HUES64 (cell line): ENCODE measurements around the gene FAM83B.
"Not testable (repeated sequence)": the region's sequence is repeated elsewhere in the genome, so short reads cannot be mapped to it uniquely, and the experiment has no call there.

Source experiments
- H3K27ac ChIP-seq: 2 replicates; pipeline ENCODE4 v1.7.0; 2013; ENCODE audit warnings: low read depth, low read length, inconsistent platforms
- H3K27me3 ChIP-seq: 2 replicates; pipeline ENCODE4 v1.6.1; 2013; ENCODE audit warnings: mild to moderate bottlenecking, low read length; ENCODE audit not compliant: insufficient read depth
- H3K36me3 ChIP-seq: 2 replicates; pipeline ENCODE4 v1.6.1; 2013; ENCODE audit warnings: mild to moderate bottlenecking, low read length; ENCODE audit not compliant: insufficient read depth
- H3K4me1 ChIP-seq: 2 replicates; pipeline ENCODE4 v1.6.1; 2013; ENCODE audit warnings: mild to moderate bottlenecking, low read length, moderate library complexity; ENCODE audit not compliant: insufficient read depth
- H3K4me3 ChIP-seq: 2 replicates; pipeline ENCODE4 v1.5.1; 2013; ENCODE audit warnings: mild to moderate bottlenecking, low read length, moderate library complexity
- H3K9ac ChIP-seq: 2 replicates; pipeline ENCODE4 v1.6.1; 2013; ENCODE audit warnings: mild to moderate bottlenecking, low read depth, low read length
- H3K9me3 ChIP-seq: 2 replicates; pipeline ENCODE4 v1.6.1; 2013; ENCODE audit warnings: low read depth, low read length; ENCODE audit not compliant: insufficient read depth
- WGBS: fragments of 150-250, 120-280 bp; methylation state at CpG from one replicate; pipeline ENCODE4 v1.1.7; 2013; ENCODE audit warnings: missing lambda C conversion rate; 5-methylcytosine and 5-hydroxymethylcytosine counted together

The FAM83B gene

DNA sequence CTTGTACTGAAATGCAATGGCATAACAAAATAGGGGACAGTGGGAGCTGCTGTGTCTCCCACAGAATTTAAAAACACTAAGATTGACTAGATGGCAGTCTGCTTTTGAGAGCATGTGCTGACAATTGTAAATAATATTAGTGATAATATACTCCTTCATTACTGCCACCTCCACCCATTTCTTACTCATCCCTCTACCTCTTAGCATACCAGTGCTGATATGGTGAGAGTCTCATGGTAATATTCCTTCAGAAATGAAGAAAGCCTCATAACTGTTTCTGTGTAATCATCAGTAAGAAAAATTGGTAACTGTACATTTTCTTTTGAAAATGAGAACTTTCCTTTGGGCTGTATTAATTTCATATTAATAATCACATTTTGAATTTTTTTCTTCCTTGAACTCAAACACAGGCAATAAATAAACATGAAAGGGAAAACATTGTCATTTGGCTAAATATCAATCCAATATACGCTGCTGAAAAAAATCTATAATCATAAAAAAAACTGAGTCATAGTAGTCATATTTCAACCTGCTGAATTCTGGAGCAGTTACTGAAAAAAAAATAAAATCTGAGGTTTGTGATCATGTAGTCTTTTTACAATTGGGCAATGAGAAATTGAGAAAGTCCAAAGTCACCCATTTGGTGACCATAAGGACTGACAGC lies 34.6 kb downstream of the FAM83B start:
- no peak overlapping the region for H3K9ac ChIP-seq
- no peak overlapping the region for H3K27ac ChIP-seq
- no peaks in the 10 kb centered on the region for H3K4me1 ChIP-seq
- WGBS, result no CpG with 5 or more reads among the region's 1 CpG
- no peaks in the 10 kb centered on the region for H3K36me3 ChIP-seq
- no peaks in the 10 kb centered on the region for H3K27me3 ChIP-seq
- no peaks in the 10 kb centered on the region for H3K9me3 ChIP-seq
- H3K4me3 ChIP-seq, result no peak overlapping the region

DNA sequence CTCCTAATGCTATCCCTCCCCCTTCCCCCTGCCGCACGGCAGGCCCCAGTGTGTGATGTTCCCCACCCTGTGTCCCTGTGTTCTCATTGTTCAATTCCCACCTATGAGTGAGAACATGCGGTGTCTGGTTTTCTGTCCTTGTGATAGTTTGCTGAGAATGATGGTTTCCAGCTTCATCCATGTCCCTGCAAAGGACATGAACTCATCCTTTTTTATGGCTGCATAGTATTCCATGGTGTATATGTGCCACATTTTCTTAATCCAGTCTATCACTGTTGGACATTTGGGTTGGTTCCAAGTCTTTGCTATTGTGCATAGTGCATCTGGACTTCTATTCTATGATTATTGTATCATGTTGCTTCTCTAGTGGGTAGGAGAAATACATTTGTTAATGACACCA lies 35.3 kb downstream of the FAM83B start:
- H3K4me1 ChIP-seq, result not testable (repeated sequence)

GRCh38 chr6:54886932-54887584 lies 40.5 kb downstream of the FAM83B start:
- no peak overlapping the region for H3K27ac ChIP-seq
- H3K4me1 ChIP-seq, result no peaks in the 10 kb centered on the region
- WGBS, result 100% methylated on average over 3 of the region's 4 CpGs
- no peak overlapping the region for H3K9ac ChIP-seq
- H3K9me3 ChIP-seq, result no peaks in the 10 kb centered on the region
- H3K36me3 ChIP-seq, result no peaks in the 10 kb centered on the region
- H3K27me3 ChIP-seq, result no peaks in the 10 kb centered on the region
- H3K4me3 ChIP-seq, result no peak overlapping the region

More for the DNA sequence above, 35.3 kb downstream of the FAM83B start:
- not testable (repeated sequence) for H3K27me3 ChIP-seq, H3K9me3 ChIP-seq, H3K4me3 ChIP-seq, H3K36me3 ChIP-seq, H3K27ac ChIP-seq, H3K9ac ChIP-seq
- 97% methylated on average over 2 of the region's 3 CpGs for WGBS

DNA sequence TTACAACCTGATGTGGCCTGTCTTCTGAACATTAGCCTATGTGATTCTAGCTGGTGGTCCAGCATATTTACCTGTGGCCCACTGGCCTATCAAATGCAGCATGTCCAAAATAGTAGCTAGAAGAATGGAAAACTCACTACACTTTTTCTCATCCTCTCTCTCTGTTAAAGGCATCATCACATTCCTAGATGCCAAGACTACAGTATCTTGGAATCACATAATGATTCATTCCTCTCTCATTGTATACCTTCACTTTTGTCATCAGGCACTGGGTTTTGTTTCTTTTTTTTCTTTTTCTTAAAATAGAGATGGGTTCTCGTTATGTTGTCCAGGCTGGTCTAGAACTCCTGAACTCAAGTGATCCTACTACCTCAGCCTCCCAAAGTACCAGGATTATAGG lies 45.0 kb downstream of the FAM83B start:
- Histone ChIP-seq H3K36me3 (no peaks in the 10 kb centered on the region), H3K9ac (no peak overlapping the region), H3K9me3 (no peaks in the 10 kb centered on the region), H3K4me1 (no peaks in the 10 kb centered on the region), H3K27ac (no peak overlapping the region), H3K4me3 (no peak overlapping the region), H3K27me3 (no peaks in the 10 kb centered on the region)
- 100% methylated on average over 1 of the region's 1 CpG for WGBS

- Histone ChIP-seq H3K27me3 (no peaks in the 10 kb centered on the region), H3K9me3 (no peaks in the 10 kb centered on the region), H3K27ac (no peak overlapping the region), H3K9ac (no peak overlapping the region), H3K4me3 (no peak overlapping the region), H3K4me1 (no peaks in the 10 kb centered on the region), H3K36me3 (no peaks in the 10 kb centered on the region)
- WGBS, result 86% methylated on average over 1 of the region's 1 CpG
Observed at GRCh38 chr6:54892831-54893230, 46.3 kb downstream of the FAM83B start.

DNA sequence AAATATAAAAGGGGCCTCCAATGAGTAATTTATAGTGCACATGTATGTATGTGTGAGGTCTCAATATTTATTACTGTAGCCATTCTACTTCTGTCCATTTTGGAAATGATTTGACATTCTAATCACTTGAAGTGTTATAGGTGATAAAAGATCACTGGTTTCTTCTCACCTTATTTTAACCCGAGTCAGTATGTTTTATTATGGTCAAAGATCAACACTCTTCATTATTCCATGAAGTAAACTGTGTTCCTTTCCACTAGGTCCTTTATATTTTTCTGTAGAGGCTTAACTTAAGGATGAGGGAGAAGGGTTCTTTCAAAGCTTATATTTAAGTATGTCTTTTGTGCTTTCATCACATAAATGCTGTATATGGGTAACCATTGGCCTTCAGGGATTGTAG lies 47.2 kb downstream of the FAM83B start:
- Histone ChIP-seq H3K27ac (no peak overlapping the region), H3K9me3 (no peaks in the 10 kb centered on the region), H3K4me1 (no peaks in the 10 kb centered on the region), H3K4me3 (no peak overlapping the region), H3K9ac (no peak overlapping the region), H3K36me3 (no peaks in the 10 kb centered on the region), H3K27me3 (no peaks in the 10 kb centered on the region)
- no CpG with 5 or more reads among the region's 1 CpG for WGBS

DNA sequence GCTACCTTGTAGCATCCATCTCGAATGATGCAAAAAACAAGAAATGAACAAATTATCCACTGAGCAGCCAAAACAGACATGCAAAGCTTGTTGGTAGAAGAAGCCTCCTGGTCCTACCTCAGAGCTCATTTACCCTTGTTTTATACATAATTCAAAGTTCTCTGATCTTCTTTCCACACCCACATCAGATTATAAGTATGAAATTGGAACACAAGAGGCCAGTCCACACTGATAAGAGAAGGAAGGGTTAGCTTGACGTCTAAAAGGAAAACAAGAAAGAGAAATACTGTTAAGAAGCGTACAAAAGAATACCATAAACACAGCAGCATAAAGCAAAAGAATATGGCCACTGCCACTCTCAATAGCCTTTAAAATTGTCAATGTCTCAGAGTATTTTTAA lies 49.7 kb downstream of the FAM83B start:
- peaks cover 10% of the 10 kb centered on the region for H3K4me1 ChIP-seq
- no peak overlapping the region for H3K9ac ChIP-seq
- H3K27ac ChIP-seq, result no peak overlapping the region
- no peaks in the 10 kb centered on the region for H3K36me3 ChIP-seq
- WGBS, result 95% methylated on average over 2 of the region's 3 CpGs
- no peak overlapping the region for H3K4me3 ChIP-seq
- H3K9me3 ChIP-seq, result no peaks in the 10 kb centered on the region
- no peaks in the 10 kb centered on the region for H3K27me3 ChIP-seq

DNA sequence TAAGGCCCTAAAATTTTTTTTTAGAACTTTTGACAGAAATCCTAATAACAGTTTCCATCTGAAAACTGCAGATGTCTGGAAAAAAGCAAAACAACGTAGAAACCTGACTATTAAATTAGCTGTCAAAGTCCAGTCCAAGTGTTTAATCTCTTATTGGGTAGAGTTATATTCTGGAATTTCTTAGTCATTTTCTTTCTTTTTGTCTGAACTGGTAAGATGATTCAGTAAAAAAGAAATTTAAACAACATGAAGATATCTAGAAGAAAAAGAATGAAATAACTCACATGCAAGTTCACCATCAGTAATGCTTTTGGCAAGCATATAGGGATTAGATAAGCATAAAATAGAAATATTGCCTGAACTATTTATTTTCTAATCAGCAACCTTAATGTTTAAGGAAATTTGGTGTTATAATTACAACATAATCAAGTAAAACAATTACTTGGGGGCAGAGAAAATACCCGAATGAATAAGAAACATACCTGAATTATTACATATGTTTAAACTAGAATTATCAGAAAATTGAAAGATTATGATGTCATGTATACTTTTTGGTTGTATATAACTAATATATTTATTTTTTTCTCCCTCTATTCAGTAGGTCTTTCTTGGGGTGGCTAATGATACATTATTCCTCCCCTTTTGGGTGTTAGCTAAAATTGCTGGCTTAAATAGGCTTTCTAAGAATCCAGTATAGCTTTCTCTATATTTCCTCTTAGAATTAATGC lies 51.1 kb downstream of the FAM83B start:
- H3K27me3 ChIP-seq, result no peaks in the 10 kb centered on the region
- peaks cover 10% of the 10 kb centered on the region for H3K4me1 ChIP-seq
- H3K27ac ChIP-seq, result no peak overlapping the region
- H3K4me3 ChIP-seq, result no peak overlapping the region
- H3K9me3 ChIP-seq, result no peaks in the 10 kb centered on the region
- H3K36me3 ChIP-seq, result no peaks in the 10 kb centered on the region
- H3K9ac ChIP-seq, result no peak overlapping the region
- WGBS, result 100% methylated on average over 1 of the region's 2 CpGs

- Histone ChIP-seq H3K9me3 (no peaks in the 10 kb centered on the region), H3K9ac (no peak overlapping the region), H3K36me3 (no peaks in the 10 kb centered on the region), H3K27ac (no peak overlapping the region), H3K4me3 (no peak overlapping the region), H3K27me3 (no peaks in the 10 kb centered on the region), H3K4me1 (peaks cover 10% of the 10 kb centered on the region)
- 90% methylated on average over 2 of the region's 3 CpGs for WGBS
Observed at GRCh38 chr6:54898767-54899166, 52.2 kb downstream of the FAM83B start.

- WGBS, result 98% methylated on average over 3 of the region's 3 CpGs
- Histone ChIP-seq H3K27me3 (no peaks in the 10 kb centered on the region), H3K9me3 (no peaks in the 10 kb centered on the region), H3K27ac (no peak overlapping the region), H3K4me1 (peaks cover 10% of the 10 kb centered on the region), H3K36me3 (no peaks in the 10 kb centered on the region), H3K4me3 (no peak overlapping the region), H3K9ac (no peak overlapping the region)
Observed at GRCh38 chr6:54899442-54899841, 52.9 kb downstream of the FAM83B start.

DNA sequence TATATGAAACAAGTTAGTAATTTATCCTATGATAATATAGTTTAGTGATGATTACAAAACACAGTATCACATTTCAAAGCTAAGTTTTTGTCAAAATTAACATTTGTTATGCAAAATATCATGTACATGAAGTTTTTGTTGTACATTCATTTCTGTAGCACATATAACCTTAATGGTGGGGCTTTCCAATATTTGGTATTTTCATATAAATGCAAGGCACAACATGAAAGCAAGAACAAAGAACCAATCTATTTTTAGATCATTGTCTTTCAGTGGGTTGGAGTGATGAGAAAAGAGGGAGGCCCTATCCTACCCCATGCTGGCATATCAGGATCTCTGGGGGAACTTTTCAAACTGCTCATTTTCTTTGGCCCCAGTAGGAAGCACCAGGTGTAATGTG lies 53.4 kb downstream of the FAM83B start:
- H3K4me1 ChIP-seq, result peaks cover 10% of the 10 kb centered on the region
- no peak overlapping the region for H3K27ac ChIP-seq
- H3K4me3 ChIP-seq, result no peak overlapping the region
- no peaks in the 10 kb centered on the region for H3K27me3 ChIP-seq
- H3K9me3 ChIP-seq, result no peaks in the 10 kb centered on the region
- H3K36me3 ChIP-seq, result no peaks in the 10 kb centered on the region
- H3K9ac ChIP-seq, result no peak overlapping the region
